ENCODE measurements around the gene SND1. TPM values are rescaled to one million over a fixed set of nuclear protein-coding genes. Genes with fewer than 3 reads are reported as not detected.
"Not testable (repeated sequence)": the region's sequence is repeated elsewhere in the genome, so short reads cannot be mapped to it uniquely, and the experiment has no call there.

Gene SND1
- total and polyA plus RNA-seq, 2 donors (not counting 1 experiment from before 2014, with no cell fraction given) = 137 to 174 TPM

- H4K20me1 ChIP-seq (ENCODE audit: control insufficient read depth, extremely low read depth, insufficient read depth, low read length) = no peaks in the 10 kb centered on the region
- H3K4me3 ChIP-seq (replicated peaks in 1 of 4; ENCODE audit: control extremely low read depth in 1 of 4, insufficient read depth in 1 of 4, low read depth in 3 of 4, low read length in 4 of 4) = no peak overlapping the region
- H3K9me3 ChIP-seq (ENCODE audit: control insufficient read depth, insufficient read depth, low read depth, low read length) = no peaks in the 10 kb centered on the region
- no peak for DNase-seq (ENCODE audit: low read depth in 2 of 2)
- peaks cover 20% of the 10 kb centered on the region for H3K27me3 ChIP-seq (ENCODE audit: control insufficient read depth, insufficient read depth, low read length)
- no peaks in the 10 kb centered on the region for H3K79me2 ChIP-seq (ENCODE audit: control insufficient read depth, insufficient read depth, low read length)
- H3K4me2 ChIP-seq (ENCODE audit: extremely low read depth, insufficient read depth, low read length) = no peak overlapping the region
- no peak overlapping the region for H2AFZ ChIP-seq (ENCODE audit: low read length)
- no peak overlapping the region for H3K9ac ChIP-seq (ENCODE audit: insufficient read depth, low read length)
- H3K4me1 ChIP-seq (ENCODE audit: control insufficient read depth, extremely low read depth, insufficient read depth, low read length) = no peaks in the 10 kb centered on the region
- H3K36me3 ChIP-seq (ENCODE audit: control insufficient read depth, insufficient read depth, low read length) = no peaks in the 10 kb centered on the region
- TF ChIP-seq EZH2 (IDR thresholded peaks at IDR 0.05; ENCODE audit: low read length, missing control alignments) (no peak), CTCF (conservative IDR thresholded peaks at IDR 0.05 in 1 of 2, IDR thresholded peaks at IDR 0.05 in 1 of 2; ENCODE audit: low read depth in 1 of 2, low read length in 2 of 2) (no peak)
- H3K27ac ChIP-seq (ENCODE audit: insufficient read depth, low read length) = no peak overlapping the region
Measured at GRCh38 chr7:128108129-128108528, 456.1 kb downstream of the SND1 start.

- no peak overlapping the region for H2AFZ ChIP-seq (ENCODE audit: low read length)
- H3K4me1 ChIP-seq (ENCODE audit: control insufficient read depth, extremely low read depth, insufficient read depth, low read length) = no peaks in the 10 kb centered on the region
- no peaks in the 10 kb centered on the region for H3K36me3 ChIP-seq (ENCODE audit: control insufficient read depth, insufficient read depth, low read length)
- no peak for TF ChIP-seq EZH2 (IDR thresholded peaks at IDR 0.05; ENCODE audit: low read length, missing control alignments)
- TF ChIP-seq CTCF (conservative IDR thresholded peaks at IDR 0.05 in 1 of 2, IDR thresholded peaks at IDR 0.05 in 1 of 2; ENCODE audit: low read depth in 1 of 2, low read length in 2 of 2) = no peak
- no peaks in the 10 kb centered on the region for H3K9me3 ChIP-seq (ENCODE audit: control insufficient read depth, insufficient read depth, low read depth, low read length)
- no peak overlapping the region for H3K4me2 ChIP-seq (ENCODE audit: extremely low read depth, insufficient read depth, low read length)
- H3K4me3 ChIP-seq (replicated peaks in 1 of 4; ENCODE audit: control extremely low read depth in 1 of 4, insufficient read depth in 1 of 4, low read depth in 3 of 4, low read length in 4 of 4) = no peak overlapping the region
- H4K20me1 ChIP-seq (ENCODE audit: control insufficient read depth, extremely low read depth, insufficient read depth, low read length) = no peaks in the 10 kb centered on the region
- H3K79me2 ChIP-seq (ENCODE audit: control insufficient read depth, insufficient read depth, low read length) = no peaks in the 10 kb centered on the region
- H3K27me3 ChIP-seq (ENCODE audit: control insufficient read depth, insufficient read depth, low read length) = peaks cover 17% of the 10 kb centered on the region
- H3K27ac ChIP-seq (ENCODE audit: insufficient read depth, low read length) = no peak overlapping the region
- no peak overlapping the region for H3K9ac ChIP-seq (ENCODE audit: insufficient read depth, low read length)
- DNase-seq (ENCODE audit: low read depth in 2 of 2) = no peak
Measured at GRCh38 chr7:128108641-128109423, 456.8 kb downstream of the SND1 start.

- H3K27ac ChIP-seq (ENCODE audit: insufficient read depth, low read length); H3K36me3 ChIP-seq (ENCODE audit: control insufficient read depth, insufficient read depth, low read length); H3K79me2 ChIP-seq (ENCODE audit: control insufficient read depth, insufficient read depth, low read length); H4K20me1 ChIP-seq (ENCODE audit: control insufficient read depth, extremely low read depth, insufficient read depth, low read length); H3K9me3 ChIP-seq (ENCODE audit: control insufficient read depth, insufficient read depth, low read depth, low read length); H3K4me1 ChIP-seq (ENCODE audit: control insufficient read depth, extremely low read depth, insufficient read depth, low read length); H2AFZ ChIP-seq (ENCODE audit: low read length); DNase-seq (ENCODE audit: low read depth in 2 of 2); H3K4me3 ChIP-seq (replicated peaks in 1 of 4; ENCODE audit: control extremely low read depth in 1 of 4, insufficient read depth in 1 of 4, low read depth in 3 of 4, low read length in 4 of 4); H3K4me2 ChIP-seq (ENCODE audit: extremely low read depth, insufficient read depth, low read length); H3K9ac ChIP-seq (ENCODE audit: insufficient read depth, low read length): not testable (repeated sequence)
- peaks cover 15% of the 10 kb centered on the region for H3K27me3 ChIP-seq (ENCODE audit: control insufficient read depth, insufficient read depth, low read length)
Measured at GRCh38 chr7:128109424-128109969, 457.5 kb downstream of the SND1 start.
